NT2/D1 (cell line): ENCODE data around the gene PPP1R26.

Source experiments
- SUZ12 ChIP-seq: IDR thresholded peaks from 2 replicates; pipeline ENCODE4 v1.6.1; 2011; ENCODE audit not compliant: insufficient read length, insufficient read depth; ENCODE audit errors: extremely low read depth
- ZNF274 ChIP-seq: IDR thresholded peaks from 2 replicates; pipeline ENCODE4 v1.6.1; 2011; ENCODE audit warnings: mild to moderate bottlenecking, low read depth, low read length

GRCh38 chr9:135513351-135513846 lies 33.8 kb downstream of the PPP1R26 start:
- no peak for TF ChIP-seq ZNF274
- no peak for TF ChIP-seq SUZ12
